Astrocyte (in vitro differentiated cells and primary cell): Measurements from ENCODE around the gene C19orf47. TPM values are rescaled to one million over a fixed set of nuclear protein-coding genes. Genes with fewer than 3 reads are reported as not detected.

Experiments used
- DNase-seq: peaks from one replicate; pipeline ENCODE4 v3.0.0-alpha.2; 2010; ENCODE audit warnings: low read depth
- FAIRE-seq: peaks from 2 replicates; lab custom pipeline; 2011; peaks lifted over from hg19 to GRCh38; lab: Jason Lieb, UNC
- H2AFZ ChIP-seq: 2 replicates; pipeline ENCODE4 v1.6.0; 2012; ENCODE audit warnings: low read depth, low read length, inconsistent platforms
- H3K27ac ChIP-seq: 2 replicates; pipeline ENCODE4 v1.5.1; 2011; ENCODE audit warnings: low read depth, low read length, inconsistent platforms
- H3K27me3 ChIP-seq: 2 replicates; pipeline ENCODE4 v1.6.0; 2011; ENCODE audit warnings: low read length, inconsistent platforms; ENCODE audit not compliant: insufficient read depth
- H3K36me3 ChIP-seq: 2 replicates; pipeline ENCODE4 v1.5.1; 2011; ENCODE audit warnings: low read length, inconsistent platforms; ENCODE audit not compliant: insufficient read depth
- H3K4me1 ChIP-seq: 2 replicates; pipeline ENCODE4 v1.5.1; 2011; ENCODE audit warnings: low read length, inconsistent platforms; ENCODE audit not compliant: insufficient read depth
- H3K4me2 ChIP-seq: 2 replicates; pipeline ENCODE4 v1.6.0; 2012; ENCODE audit warnings: low read length, inconsistent platforms
- H3K4me3 ChIP-seq: 2 replicates; pipeline ENCODE4 v1.5.1; 2011; ENCODE audit warnings: low read depth, mild to moderate bottlenecking, low read length, inconsistent platforms; ENCODE audit not compliant: insufficient read depth
- H3K79me2 ChIP-seq: 2 replicates; pipeline ENCODE4 v1.6.0; 2012; ENCODE audit warnings: mild to moderate bottlenecking, low read length, inconsistent platforms; ENCODE audit not compliant: insufficient read depth
- H3K9ac ChIP-seq: 2 replicates; pipeline ENCODE4 v1.6.0; 2012; ENCODE audit warnings: mild to moderate bottlenecking, low read length, inconsistent platforms
- H3K9me3 ChIP-seq: 2 replicates; pipeline ENCODE4 v1.5.1; 2012; ENCODE audit warnings: low read depth, mild to moderate bottlenecking, low read length, inconsistent platforms; ENCODE audit not compliant: insufficient read depth
- H4K20me1 ChIP-seq: 2 replicates; pipeline ENCODE4 v1.6.0; 2012; ENCODE audit warnings: low read length, inconsistent platforms; ENCODE audit not compliant: insufficient read depth
- H3K27ac Mint-ChIP-seq: one replicate; pipeline ENCODE4 v1.8.0; 2021; ENCODE audit warnings: mild to moderate bottlenecking, mixed read lengths; ENCODE audit not compliant: unreplicated experiment
- H3K27me3 Mint-ChIP-seq: one replicate; pipeline ENCODE4 v1.8.0; 2021; ENCODE audit warnings: low read depth, mixed read lengths; ENCODE audit not compliant: unreplicated experiment
- H3K36me3 Mint-ChIP-seq: one replicate; pipeline ENCODE4 v1.8.0; 2021; ENCODE audit warnings: low read depth, mixed read lengths; ENCODE audit not compliant: unreplicated experiment
- H3K4me1 Mint-ChIP-seq: one replicate; pipeline ENCODE4 v1.8.0; 2021; ENCODE audit warnings: low read depth, mixed read lengths; ENCODE audit not compliant: unreplicated experiment
- H3K4me3 Mint-ChIP-seq: one replicate; pipeline ENCODE4 v1.8.0; 2021; ENCODE audit warnings: mild to moderate bottlenecking, moderate library complexity, mixed read lengths; ENCODE audit not compliant: unreplicated experiment
- H3K9me3 Mint-ChIP-seq: one replicate; pipeline ENCODE4 v1.8.0; 2021; ENCODE audit warnings: mild to moderate bottlenecking, mixed read lengths; ENCODE audit not compliant: unreplicated experiment
- EZH2 ChIP-seq: IDR thresholded peaks from 2 replicates; pipeline ENCODE4 v1.6.1; 2012; ENCODE audit warnings: mild to moderate bottlenecking, low read length, inconsistent platforms; ENCODE audit not compliant: insufficient read depth
- total RNA-seq: library from RNA; stranded (reverse); gene quantifications from 2 replicates; pipeline ENCODE4 v1.2.1, GENCODE V29; 2021
- TF ChIP-seq, protein P1 (sequence below): IDR thresholded peaks from 2 replicates; pipeline ENCODE4 v1.5.1; 2011; ENCODE audit warnings: low read depth, mild to moderate bottlenecking, inconsistent platforms, low read length, moderate library complexity; ENCODE audit not compliant: insufficient read depth

The C19orf47 gene
- total RNA-seq, 1 donor from 2014 or later, result 20.6 TPM

DNA sequence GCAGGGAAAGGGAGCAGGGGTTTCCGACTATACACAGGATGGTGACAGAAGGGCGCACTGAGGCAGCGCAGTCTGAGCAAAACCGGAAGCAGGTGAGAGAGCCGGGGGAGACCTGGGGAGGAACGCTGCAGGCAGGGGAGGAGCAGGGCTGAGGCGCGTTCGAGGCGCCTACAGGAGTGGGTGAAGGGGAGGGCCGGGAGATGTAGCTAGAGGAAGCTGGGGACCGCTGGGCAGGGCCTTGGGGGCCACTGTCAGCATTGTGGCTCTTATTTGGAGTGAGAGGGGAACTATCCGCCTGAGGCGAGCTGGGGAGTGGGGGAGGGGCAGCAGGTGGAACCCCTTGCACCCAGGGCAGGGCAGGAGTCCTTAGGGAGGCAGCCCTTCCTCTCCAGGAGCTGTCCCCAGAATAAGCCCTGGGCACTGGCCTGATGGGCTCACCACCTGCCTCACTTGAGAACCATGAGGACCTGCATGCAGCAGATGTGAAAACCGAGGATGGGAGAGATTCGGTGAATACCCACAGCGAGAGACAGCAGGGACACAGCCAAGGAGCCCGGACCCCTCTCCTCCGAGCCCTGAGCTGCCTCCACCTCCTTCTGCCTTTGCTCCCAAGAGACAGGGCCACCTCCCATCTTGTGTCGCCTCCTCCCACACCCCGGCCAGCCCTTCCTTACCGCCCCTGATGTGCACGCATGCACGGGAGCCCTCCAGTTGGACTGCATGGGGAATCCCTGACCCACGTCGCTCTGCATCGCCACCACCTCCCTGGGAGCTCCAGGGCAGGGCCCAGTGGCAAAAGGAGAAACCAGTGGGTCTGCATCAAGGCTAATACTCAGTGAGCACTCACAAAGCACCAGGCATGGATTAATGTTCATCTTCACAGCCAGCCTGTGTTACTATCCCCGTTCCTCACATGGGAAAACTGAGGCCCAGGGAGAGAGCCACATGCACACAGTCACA, 73.3 kb downstream of the C19orf47 start:
- Histone ChIP-seq H3K4me1 (no peaks in the 10 kb centered on the region), H3K4me2 (no peak overlapping the region), H3K36me3 (no peaks in the 10 kb centered on the region), H3K9ac (no peak overlapping the region), H3K79me2 (peaks cover 92% of the 10 kb centered on the region), H4K20me1 (peaks cover 89% of the 10 kb centered on the region), H3K4me3 (no peak overlapping the region), H3K27me3 (no peaks in the 10 kb centered on the region), H3K9me3 (no peaks in the 10 kb centered on the region), H2AFZ (no peak overlapping the region), H3K27ac (no peak overlapping the region)
- FAIRE-seq, result no peak
- peaks cover 22% of the 10 kb centered on the region for H3K4me1 Mint-ChIP-seq
- no peaks in the 10 kb centered on the region for H3K27me3 Mint-ChIP-seq
- TF ChIP-seq, protein P1, sequence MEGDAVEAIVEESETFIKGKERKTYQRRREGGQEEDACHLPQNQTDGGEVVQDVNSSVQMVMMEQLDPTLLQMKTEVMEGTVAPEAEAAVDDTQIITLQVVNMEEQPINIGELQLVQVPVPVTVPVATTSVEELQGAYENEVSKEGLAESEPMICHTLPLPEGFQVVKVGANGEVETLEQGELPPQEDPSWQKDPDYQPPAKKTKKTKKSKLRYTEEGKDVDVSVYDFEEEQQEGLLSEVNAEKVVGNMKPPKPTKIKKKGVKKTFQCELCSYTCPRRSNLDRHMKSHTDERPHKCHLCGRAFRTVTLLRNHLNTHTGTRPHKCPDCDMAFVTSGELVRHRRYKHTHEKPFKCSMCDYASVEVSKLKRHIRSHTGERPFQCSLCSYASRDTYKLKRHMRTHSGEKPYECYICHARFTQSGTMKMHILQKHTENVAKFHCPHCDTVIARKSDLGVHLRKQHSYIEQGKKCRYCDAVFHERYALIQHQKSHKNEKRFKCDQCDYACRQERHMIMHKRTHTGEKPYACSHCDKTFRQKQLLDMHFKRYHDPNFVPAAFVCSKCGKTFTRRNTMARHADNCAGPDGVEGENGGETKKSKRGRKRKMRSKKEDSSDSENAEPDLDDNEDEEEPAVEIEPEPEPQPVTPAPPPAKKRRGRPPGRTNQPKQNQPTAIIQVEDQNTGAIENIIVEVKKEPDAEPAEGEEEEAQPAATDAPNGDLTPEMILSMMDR, result no peak
- no peak for TF ChIP-seq EZH2
- H3K36me3 Mint-ChIP-seq, result peaks cover 7% of the 10 kb centered on the region
- H3K27ac Mint-ChIP-seq, result no peak overlapping the region
- H3K9me3 Mint-ChIP-seq, result no peaks in the 10 kb centered on the region
- H3K4me3 Mint-ChIP-seq, result no peak overlapping the region
- no peak for DNase-seq

DNA sequence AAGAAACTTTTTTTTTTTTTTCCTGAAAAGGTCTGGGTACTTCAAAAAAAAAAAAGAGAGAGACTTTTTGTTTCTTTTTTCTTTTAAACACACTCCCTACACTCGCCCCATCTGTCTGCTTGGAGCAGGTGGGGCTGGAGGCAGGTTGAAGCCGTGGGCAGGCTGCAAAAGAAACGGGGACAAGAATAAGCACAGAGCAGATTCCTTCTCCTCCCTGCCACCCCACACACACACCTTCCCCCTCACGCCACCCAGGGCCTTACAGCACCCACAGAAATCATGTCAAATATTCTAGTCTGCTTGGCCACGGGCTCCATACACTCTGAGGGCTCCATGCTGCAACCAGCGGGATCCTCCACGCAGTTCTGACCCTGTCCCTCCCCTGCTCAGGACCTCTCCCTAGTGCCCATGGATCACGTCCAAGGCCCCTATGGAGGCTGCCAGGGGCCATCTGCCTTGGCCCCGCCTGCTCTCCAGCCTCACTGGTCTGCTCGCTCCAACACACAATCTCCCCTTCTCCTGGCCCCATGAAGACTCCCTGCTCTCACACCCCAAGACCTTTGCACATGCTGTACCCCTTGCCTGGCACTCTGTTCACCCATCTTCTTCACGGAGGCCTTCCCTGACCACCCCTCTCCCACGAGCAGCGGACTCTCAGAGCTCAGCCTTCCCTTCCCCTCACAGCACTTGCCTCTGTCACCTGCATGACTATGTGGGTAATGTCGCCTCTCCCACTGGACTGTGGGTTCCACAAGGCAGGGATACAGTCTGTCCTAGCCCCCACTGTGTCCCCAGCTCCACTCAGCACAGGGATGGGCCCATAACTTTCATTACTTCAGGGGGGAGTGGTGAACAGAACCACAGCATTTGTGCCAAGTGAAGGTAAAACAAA, 74.5 kb downstream of the C19orf47 start:
- Histone ChIP-seq H4K20me1 (peaks cover 89% of the 10 kb centered on the region), H2AFZ (no peak overlapping the region), H3K9ac (no peak overlapping the region), H3K4me2 (no peak overlapping the region), H3K4me1 (no peaks in the 10 kb centered on the region), H3K27me3 (no peaks in the 10 kb centered on the region), H3K27ac (no peak overlapping the region), H3K9me3 (no peaks in the 10 kb centered on the region), H3K36me3 (no peaks in the 10 kb centered on the region), H3K4me3 (no peak overlapping the region), H3K79me2 (peaks cover 90% of the 10 kb centered on the region)
- TF ChIP-seq, protein P1, result no peak
- no peak for TF ChIP-seq EZH2
- no peak overlapping the region for H3K27ac Mint-ChIP-seq
- no peaks in the 10 kb centered on the region for H3K9me3 Mint-ChIP-seq
- no peak overlapping the region for H3K4me3 Mint-ChIP-seq
- FAIRE-seq, result no peak
- H3K27me3 Mint-ChIP-seq, result no peaks in the 10 kb centered on the region
- peaks cover 23% of the 10 kb centered on the region for H3K4me1 Mint-ChIP-seq
- H3K36me3 Mint-ChIP-seq, result peaks cover 11% of the 10 kb centered on the region
- no peak for DNase-seq
